Measurements from ENCODE around the gene DNAJC2.
"Not testable (repeated sequence)": the region's sequence is repeated elsewhere in the genome, so short reads cannot be mapped to it uniquely, and the experiment has no call there.

DNAJC2 gene

DNA sequence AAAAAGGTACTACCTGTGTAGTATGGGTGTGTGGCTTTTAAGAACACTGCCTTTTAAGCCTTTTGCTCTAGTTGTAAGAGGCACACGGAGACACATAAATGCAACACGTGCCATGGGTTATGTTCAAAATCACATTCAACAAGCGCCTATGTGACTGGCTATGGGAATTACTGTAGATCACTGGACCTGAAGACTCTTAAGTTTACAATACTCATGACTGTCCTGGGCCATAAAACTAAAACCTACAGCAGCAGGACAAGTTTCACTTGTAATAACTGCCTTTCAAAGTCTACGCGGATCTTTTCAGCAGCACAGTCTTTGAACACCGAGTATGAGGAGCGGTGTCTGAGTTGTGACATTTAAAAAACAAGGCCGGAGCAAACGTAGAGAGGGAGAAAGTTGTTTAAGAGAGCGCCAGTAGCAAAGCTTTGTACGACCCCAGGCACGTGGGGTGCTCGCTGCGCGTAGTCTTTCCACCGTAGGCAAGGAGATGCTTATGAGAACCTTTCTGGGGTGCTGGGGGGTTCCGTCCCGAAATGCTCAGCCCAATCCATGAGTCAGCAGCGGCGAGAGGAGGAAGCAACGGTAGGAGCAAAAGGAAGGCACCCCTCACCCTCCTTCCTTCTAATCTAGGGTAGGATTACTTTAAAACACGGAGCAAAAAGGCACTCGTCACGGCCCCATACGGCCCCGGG lies 662 bp downstream of the DNAJC2 start:
- intact Hi-C loops (cut with DNase I), result no loop called here
- peak in 31 of 42 donors; percentile 6 to 67 (median 33) for DNase-seq

DNA sequence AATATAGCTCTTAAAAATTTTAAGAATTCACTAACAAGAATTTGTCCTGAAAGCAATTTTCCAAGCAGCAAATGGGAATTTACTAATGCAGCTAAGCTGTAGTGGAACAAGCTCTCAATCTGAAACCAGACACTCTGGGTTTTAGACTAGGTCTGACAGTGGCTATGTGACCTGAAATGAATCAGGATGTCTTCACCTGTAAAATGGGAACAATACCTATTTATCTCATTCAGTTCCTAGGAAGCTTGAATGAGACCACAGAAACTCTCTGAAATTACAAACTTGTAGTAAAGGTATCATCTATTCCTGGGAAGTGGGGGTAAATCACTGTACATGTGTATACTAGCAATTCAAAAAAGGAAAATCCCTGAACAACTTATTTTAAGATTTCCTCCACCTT lies 1.2 kb downstream of the DNAJC2 start:
- DNase-seq, result no peak
- intact Hi-C loops (cut with DNase I), result no loop called here

DNA sequence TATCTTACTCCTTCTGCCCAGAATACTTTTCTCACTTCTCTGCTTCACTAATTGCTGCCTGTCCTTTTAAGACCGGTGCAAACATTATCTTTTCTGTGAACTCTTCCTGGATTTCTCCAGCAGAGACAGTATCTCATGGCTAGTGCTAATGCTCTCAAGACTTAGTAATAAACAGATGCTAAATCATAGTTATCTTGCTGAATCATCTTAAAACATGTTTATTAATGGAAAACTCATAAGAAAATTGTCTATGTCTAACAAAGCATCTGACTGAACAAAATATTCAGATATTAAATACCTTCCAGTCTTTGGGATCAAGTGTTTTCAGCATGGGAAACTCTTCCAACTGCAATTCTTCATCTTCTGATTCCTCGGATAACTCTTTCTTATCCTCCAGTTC lies 3.1 kb downstream of the DNAJC2 start:
- intact Hi-C loops (cut with DNase I), result no loop called here
- no peak for DNase-seq

DNA sequence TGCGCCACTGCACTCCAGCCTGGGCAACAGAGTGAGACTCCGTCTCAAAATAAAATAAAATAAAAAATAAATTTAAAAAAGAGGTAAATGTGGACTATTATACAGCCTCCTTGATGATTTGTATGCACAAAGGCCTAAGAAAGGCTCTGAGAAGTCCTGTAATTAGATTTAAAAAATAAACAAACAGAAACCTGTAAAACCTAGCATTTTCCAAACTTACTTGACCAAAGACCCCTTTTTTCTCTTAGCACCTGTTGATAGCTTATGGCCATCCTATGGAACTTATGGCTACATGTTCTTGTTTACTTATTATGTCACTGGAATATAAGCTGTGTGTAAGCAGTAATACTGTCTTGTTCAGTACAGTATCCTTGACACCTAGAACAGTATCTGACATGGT lies 5.7 kb downstream of the DNAJC2 start:
- intact Hi-C loops (cut with DNase I), result no loop called here
- DNase-seq, result no peak

DNA sequence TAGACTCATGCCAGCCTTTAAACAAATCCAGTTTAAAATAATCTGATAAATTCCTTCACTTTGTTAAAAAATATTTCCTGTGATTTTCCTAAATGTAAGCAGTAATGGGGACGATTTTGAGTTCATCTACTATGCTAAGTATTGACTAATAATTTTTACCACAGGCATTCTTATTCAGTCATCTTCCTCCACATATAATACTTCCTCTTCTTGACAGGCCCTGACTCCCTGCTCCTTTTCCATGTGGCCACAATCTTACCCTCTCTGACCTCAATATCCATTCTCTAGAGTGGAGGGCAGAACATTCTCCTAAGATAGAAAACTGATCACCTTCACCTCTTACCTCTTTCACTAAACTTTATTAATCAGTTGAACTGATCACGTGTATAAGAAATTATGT lies 7.8 kb downstream of the DNAJC2 start:
- intact Hi-C loops (cut with DNase I), result no loop called here
- DNase-seq, result no peak

DNA sequence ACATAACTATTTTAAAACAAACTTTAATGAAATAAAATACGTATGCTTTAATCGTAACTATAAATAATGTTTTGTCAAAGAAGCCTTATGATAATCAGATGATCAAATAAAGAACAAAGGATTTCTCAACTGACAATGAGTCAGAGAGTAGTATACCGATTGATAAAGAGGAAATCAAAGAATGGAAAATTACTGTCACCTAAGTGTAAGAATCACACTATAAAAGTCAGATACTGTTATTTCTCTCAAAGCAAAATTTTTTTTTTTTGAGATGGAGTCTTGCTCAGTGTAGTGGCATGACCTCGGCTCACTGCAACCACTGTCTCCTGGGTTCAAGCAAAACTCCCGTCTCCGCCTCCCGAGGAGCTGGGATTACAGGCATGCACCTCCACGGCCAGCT lies 18.8 kb downstream of the DNAJC2 start:
- intact Hi-C loops (cut with DNase I), result no loop called here
- no peak for DNase-seq

DNA sequence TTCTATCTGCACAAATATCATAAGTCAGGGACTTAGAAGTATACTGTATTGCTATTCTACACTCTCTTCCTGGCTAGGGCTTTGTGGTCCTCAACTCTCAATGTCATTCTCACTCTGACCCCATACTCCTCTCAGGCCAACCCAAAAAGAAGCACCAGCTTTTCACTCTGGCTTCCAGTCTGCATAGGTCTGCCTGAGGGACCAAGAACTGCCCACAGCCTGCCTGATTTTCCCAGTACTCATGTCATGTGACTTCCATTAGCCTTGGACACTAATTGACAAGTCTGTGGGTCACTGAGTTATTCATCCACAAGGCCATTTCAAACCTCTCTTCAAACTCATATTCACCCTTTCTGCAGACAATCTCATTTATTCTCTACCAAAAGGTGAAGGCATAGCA lies 27.6 kb downstream of the DNAJC2 start:
- intact Hi-C loops (cut with DNase I), result no loop called here
- no peak for DNase-seq

DNA sequence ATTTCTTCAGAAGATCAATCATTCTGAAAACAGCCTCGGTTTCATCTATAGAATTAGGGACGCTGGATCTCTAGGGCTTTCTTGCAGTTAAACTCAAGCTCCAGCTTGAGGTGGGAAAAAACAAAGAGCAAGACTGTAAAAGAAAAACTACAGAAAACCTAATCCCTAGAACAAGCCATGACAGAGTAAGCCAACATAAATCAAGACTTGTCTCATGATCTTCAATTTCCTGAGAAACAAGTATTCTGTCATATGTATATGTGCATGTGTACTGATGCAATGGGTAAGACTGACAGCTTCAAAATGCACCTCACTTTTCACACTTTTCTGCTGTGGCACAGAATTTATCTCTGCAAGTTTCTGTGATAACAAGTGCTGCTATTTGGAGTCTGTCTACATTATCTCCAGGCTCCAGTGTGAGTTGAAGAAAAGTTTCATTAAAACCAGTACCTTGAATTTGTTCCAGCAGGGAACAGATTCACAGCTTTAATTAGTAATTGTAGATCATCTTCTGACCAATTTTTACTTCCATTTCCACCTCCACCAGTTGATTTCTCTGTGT lies 28.1 kb downstream of the DNAJC2 start:
- no peak for DNase-seq
- intact Hi-C loops (cut with DNase I), result no loop called here

DNA sequence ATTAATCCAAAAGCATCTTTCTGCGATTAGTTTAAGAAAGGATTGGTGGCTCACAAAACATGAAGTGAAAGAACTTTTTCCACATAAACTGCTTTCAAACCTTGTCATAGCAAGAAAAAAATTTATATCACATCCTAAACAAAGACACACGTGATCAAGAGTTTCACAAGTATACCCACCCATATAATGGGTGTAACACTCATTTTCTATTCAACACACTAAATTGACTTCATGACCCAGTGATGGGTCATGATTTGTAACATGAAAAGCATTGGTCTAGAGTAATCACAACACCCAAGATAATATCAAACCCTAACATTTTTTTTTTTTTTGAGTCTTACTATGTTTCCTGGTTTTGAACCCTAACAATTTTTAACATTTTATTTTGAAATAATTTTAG lies 29.7 kb downstream of the DNAJC2 start:
- no peak for DNase-seq
- intact Hi-C loops (cut with DNase I), result no loop called here

DNA sequence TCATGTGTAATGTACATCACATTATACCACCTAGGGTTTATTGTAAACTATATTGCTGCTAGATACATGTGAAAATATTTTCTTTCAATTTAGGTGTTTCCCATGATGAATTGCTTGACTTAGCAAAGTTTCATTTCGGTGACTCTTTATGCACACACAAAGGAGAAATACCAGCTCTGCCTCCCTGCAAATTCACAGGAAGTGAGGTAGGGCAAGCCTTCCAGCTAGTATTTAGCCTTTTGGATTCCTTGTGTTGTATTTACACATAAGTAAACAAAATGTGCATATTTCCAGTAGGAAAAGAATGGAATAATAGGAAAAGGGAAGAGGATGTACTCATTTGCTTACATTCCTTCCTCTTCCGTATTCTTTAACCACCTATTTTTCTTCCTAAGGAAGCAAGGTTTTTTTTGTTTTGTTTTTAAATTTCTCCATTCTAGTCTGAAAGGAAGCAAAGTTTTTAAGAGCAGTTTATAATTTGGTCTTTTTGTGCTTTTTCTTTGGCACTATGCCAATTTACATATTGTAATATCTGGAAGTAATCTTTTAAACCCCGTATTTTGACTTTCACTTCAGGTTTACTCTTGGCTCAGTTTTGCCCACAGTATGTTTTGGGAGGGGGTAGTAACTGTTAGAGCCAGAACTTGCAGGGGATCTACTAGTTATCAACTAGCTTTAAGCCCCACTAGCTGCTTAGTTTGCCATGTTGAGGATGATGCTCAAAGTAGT lies 36.9 kb downstream of the DNAJC2 start:
- intact Hi-C loops (cut with DNase I), result no loop called here
- no peak for DNase-seq

DNA sequence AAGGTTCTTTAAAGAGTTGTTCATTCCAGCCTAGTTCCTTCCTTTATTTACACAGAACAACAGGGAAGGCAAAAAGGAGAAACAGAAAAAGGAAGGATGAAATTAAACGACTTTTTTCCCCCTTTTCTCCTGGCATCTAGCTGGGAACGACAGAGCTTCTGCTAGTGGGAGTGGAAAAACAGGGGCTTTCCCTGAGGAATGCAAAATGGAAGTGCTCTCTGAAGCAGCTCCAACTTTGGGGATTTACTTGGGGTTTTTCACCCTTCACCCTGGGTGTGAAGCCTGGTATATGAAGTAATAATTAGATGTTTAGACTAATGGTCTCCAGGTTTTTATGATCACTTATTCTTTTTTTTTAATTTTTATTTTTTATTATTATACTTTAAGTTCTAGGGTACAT lies 43.1 kb downstream of the DNAJC2 start:
- no peak for DNase-seq
- intact Hi-C loops (cut with DNase I), result no loop called here

DNA sequence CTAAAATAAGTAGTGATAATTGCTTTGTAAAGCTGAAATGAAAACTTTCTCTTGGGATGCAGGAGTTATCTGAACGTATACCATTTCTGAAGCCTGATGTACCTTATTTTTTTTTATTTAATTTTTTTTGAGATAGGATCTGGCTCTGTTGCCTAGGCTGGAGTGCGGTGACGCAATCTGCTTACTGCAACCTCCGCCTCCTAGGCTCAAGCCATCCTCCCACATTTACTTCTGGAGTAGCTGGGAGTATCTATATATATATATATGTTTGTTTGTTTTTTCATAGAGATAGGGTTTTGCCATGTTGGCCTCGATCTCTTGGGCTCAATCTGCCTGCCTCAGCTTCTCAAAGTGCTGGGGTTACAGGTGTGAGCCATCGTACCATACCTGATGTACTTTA lies 44.9 kb downstream of the DNAJC2 start:
- intact Hi-C loops (cut with DNase I), result loop anchor here (5.0 kb wide), 1 partner anchor 108 kb away; no protein-coding TSS in a partner anchor
- no peak for DNase-seq

DNA sequence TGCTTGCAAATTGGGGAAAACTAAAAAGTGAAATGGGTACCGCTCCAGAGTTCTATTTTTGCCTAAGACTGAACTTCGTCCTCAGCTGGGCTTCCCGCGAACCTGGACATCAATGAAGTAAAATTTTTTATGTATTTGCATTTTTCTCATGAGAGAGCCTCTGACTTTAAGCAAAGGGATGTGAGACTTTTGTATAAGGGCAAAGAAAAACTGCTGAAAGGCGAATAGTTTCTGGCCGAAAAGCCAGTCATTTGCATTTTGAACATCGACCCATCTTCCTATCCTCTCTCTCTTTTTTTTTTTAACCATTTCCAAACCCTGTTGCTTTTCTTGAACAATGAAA lies 46.8 kb downstream of the DNAJC2 start:
- intact Hi-C loops (cut with DNase I), result loop anchor here (5.0 kb wide), 1 partner anchor 109 kb away; no protein-coding TSS in a partner anchor
- no peak for DNase-seq

DNA sequence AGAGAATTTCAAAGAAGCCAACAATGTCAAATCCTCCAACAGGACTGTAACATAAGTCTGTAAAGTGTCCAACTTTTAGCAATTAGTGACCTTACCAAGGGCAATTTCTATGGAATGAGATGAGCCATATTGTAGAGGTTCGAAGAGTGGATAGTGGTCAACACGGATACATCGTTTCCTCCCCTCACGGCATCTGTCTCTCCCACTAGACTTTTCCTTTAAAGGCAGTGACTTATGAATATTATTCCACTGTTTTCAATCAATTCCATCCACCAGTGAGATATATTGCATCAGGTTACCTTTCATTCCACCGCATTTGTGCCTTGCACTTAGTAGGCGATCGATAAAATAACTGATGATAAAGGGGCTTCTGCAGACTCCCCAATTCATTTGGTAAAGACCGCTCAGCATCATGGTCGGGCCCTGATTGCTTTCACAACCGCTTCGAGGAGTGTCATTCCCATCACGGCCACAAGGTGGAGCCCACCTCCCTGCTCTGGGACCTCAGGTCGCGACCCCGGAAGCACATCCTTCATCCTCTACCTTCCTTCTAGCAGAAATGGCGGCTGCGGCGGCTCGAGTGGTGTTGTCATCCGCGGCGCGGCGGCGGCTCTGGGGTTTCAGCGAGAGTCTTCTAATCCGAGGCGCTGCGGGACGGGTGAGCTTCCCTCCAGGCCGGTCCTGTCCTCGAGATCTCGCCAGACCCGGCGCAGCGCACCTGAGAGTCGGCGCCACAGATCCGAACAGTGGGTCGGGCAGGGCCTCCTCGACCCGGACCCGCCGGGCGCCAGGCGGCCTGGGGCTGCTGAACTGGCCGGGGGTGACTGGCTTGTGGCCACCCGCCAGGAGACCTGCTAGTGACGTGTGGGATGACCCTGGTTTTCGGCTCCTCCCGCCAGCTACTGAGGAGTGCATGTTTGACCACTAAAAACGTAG lies 47.4 kb downstream of the DNAJC2 start, which contains the start of gene PMPCB:
Gene PMPCB, plus strand, starts transcription at position 535 of the 936 bp plus-strand sequence. Its CDS starts 25 bp downstream, at position 560.
- peak; percentile 94 to 100 (median 98) for DNase-seq
- intact Hi-C loops (cut with DNase I), result loop anchor here (5.0 kb wide), 1 partner anchor 110 kb away; no protein-coding TSS in a partner anchor

DNA sequence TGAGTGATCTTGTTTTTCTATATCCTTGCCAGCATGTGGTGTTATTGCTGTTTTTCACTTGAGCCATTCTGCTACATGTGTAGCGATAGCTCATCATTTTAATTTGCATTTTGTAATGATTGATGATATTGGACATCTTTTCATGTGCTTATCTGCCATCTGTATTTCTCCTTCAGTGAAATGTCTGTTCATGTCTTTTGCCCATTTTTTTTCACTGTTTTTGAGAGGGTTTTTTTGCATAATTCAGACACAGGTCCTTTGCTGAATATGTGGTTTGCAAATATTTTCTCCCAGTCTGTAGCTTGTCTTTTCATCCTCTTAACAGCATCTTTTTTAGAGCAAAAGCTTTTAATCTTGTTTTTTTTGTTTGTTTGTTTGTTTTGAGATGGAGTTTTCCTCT lies 51.0 kb downstream of the DNAJC2 start:
- intact Hi-C loops (cut with DNase I), result no loop called here
- DNase-seq, result no peak

DNA sequence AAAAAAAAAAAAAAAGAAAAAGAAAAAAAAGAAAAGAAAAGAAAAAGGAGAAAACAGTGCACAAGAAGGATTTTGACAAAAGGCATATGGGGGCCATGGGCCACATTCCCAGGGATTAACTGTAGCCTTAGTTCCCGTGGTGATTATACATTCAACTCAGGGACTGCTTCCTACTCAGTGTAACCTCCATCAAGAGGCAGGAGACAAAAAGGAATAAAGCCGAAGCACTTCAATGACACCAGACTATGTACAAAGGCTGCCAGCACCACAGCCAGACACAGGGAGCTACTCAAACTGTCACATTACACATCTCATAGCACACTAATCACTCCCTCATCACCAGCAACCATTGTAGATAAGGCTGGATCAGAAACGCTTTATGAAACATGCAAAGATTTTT lies 52.4 kb downstream of the DNAJC2 start:
- intact Hi-C loops (cut with DNase I), result no loop called here
- no peak for DNase-seq

DNA sequence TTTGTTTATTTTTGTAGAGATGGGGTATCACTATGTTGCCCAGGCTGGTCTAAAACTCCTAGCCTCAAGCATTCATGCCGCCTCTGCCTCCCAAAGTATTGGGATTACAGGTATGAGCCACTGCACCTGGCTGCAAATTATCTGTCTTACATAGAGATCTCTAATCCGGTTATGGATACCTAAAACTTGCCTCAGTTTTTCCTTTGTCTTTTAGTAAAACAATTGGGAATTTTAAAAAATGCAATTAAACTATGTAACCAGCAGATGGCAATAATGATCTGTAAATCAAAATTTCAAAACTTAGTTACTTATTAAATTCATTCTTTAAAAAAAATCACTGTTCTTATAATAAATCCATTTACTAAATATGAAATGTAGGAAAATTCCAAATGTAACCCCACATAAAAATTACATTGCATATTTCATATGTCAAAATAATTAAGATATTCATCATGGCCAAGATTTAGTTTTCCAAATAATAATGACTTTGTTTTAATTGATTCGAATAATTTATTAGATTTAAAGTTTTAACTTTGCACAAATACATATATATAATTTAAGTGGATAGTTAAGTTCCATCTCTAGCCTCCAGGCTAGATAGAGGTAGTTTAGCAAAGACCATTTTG lies 61.7 kb downstream of the DNAJC2 start:
- intact Hi-C loops (cut with DNase I), result loop anchor here (5.0 kb wide), 1 partner anchor 136 kb away; the partner anchor contains the start of gene NAPEPLD
- not testable (repeated sequence) for DNase-seq

DNA sequence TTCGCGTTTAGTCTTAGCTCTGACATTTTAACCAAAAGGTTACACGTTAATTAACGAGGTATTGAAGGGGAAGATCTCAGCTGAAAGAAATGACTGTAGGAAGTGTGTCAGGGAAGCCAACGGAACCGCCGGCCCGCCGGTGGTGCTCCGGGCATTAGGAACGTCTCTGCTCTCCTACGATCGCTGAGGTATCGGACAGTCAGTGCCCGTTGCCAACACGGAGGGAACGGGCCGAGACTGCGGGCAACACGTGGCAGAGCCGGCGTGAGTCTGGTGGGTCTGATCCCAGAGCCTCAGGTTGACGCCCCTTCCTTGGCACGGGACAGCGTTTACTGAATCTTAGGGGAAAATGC lies 63.8 kb downstream of the DNAJC2 start:
- peak in 37 of 42 donors; percentile 8 to 57 (median 33) for DNase-seq
- intact Hi-C loops (cut with DNase I), result loop anchor here (5.0 kb wide), 1 partner anchor 133 kb away; the partner anchor contains the start of gene NAPEPLD
